GM23338 (cell line): ENCODE data around the gene ZNF214.

ENCODE experiments used
- CREB1 ChIP-seq: fragments of 250-450 bp; sonication (Bioruptor Pico); IDR thresholded peaks from 2 replicates; pipeline ENCODE4 v1.5.0; 2020; ENCODE audit warnings: low read depth, mild to moderate bottlenecking, moderate library complexity
- ETS1 ChIP-seq: IDR thresholded peaks from 2 replicates; pipeline ENCODE4 v1.6.1; 2016; ENCODE audit warnings: antibody characterized with exemption
- EZH2 ChIP-seq: fragments of 200-600 bp; sonication (generic); IDR thresholded peaks from one replicate; pipeline ENCODE4 v1.8.0; 2017; ENCODE audit warnings: antibody characterized with exemption, mild to moderate bottlenecking, low read depth; ENCODE audit not compliant: unreplicated experiment
- EZH2phosphoT487 ChIP-seq: fragments of 200-600 bp; sonication (generic); IDR thresholded peaks from one replicate; pipeline ENCODE4 v1.8.1; 2018; ENCODE audit warnings: antibody characterized with exemption; ENCODE audit not compliant: unreplicated experiment
- JUNB ChIP-seq: IDR thresholded peaks from one replicate; pipeline ENCODE4 v1.6.1; 2016; ENCODE audit warnings: antibody characterized with exemption; ENCODE audit not compliant: unreplicated experiment
- NANOG ChIP-seq: IDR thresholded peaks from 2 replicates; pipeline ENCODE4 v1.6.1; 2016; ENCODE audit warnings: antibody characterized with exemption, borderline replicate concordance
- POLR2AphosphoS5 ChIP-seq: IDR thresholded peaks from 2 replicates; pipeline ENCODE4 v1.6.1; 2016; ENCODE audit warnings: antibody characterized with exemption, low read depth
- REST ChIP-seq: IDR thresholded peaks from one replicate; pipeline ENCODE4 v1.6.1; 2018; ENCODE audit warnings: antibody characterized with exemption; ENCODE audit not compliant: unreplicated experiment
- TF ChIP-seq, protein P1 (sequence below), 2 experiments: fragments of 200-600 bp in 1 of 2; sonication (generic) in 1 of 2; conservative IDR thresholded peaks; 2 replicates each; pipeline versions ENCODE4 v1.5.1 to v1.6.1; 2016 to 2017; ENCODE audit warnings: antibody characterized with exemption in 2 of 2, low read depth in 2 of 2, mild to moderate bottlenecking in 2 of 2, moderate library complexity in 1 of 2
- TF ChIP-seq, protein P2 (sequence below): fragments of 250-450 bp; sonication (Bioruptor Pico); IDR thresholded peaks from 2 replicates; pipeline ENCODE4 v1.5.0; 2020; ENCODE audit warnings: mild to moderate bottlenecking, moderate library complexity

GRCh38 chr11:6986487-6986886 lies 33.7 kb downstream of the ZNF214 start:
- TF ChIP-seq, protein P1, sequence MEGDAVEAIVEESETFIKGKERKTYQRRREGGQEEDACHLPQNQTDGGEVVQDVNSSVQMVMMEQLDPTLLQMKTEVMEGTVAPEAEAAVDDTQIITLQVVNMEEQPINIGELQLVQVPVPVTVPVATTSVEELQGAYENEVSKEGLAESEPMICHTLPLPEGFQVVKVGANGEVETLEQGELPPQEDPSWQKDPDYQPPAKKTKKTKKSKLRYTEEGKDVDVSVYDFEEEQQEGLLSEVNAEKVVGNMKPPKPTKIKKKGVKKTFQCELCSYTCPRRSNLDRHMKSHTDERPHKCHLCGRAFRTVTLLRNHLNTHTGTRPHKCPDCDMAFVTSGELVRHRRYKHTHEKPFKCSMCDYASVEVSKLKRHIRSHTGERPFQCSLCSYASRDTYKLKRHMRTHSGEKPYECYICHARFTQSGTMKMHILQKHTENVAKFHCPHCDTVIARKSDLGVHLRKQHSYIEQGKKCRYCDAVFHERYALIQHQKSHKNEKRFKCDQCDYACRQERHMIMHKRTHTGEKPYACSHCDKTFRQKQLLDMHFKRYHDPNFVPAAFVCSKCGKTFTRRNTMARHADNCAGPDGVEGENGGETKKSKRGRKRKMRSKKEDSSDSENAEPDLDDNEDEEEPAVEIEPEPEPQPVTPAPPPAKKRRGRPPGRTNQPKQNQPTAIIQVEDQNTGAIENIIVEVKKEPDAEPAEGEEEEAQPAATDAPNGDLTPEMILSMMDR (conservative IDR thresholded peaks at IDR 0.05; ENCODE audit: low read depth in 2 of 2) = no peak
- TF ChIP-seq EZH2phosphoT487 (no peak), POLR2AphosphoS5 (no peak), EZH2 (no peak), REST (no peak), CREB1 (CRISPR knock-in tag) (no peak), NANOG (no peak), JUNB (no peak), ETS1 (no peak)
- TF ChIP-seq, protein P2, sequence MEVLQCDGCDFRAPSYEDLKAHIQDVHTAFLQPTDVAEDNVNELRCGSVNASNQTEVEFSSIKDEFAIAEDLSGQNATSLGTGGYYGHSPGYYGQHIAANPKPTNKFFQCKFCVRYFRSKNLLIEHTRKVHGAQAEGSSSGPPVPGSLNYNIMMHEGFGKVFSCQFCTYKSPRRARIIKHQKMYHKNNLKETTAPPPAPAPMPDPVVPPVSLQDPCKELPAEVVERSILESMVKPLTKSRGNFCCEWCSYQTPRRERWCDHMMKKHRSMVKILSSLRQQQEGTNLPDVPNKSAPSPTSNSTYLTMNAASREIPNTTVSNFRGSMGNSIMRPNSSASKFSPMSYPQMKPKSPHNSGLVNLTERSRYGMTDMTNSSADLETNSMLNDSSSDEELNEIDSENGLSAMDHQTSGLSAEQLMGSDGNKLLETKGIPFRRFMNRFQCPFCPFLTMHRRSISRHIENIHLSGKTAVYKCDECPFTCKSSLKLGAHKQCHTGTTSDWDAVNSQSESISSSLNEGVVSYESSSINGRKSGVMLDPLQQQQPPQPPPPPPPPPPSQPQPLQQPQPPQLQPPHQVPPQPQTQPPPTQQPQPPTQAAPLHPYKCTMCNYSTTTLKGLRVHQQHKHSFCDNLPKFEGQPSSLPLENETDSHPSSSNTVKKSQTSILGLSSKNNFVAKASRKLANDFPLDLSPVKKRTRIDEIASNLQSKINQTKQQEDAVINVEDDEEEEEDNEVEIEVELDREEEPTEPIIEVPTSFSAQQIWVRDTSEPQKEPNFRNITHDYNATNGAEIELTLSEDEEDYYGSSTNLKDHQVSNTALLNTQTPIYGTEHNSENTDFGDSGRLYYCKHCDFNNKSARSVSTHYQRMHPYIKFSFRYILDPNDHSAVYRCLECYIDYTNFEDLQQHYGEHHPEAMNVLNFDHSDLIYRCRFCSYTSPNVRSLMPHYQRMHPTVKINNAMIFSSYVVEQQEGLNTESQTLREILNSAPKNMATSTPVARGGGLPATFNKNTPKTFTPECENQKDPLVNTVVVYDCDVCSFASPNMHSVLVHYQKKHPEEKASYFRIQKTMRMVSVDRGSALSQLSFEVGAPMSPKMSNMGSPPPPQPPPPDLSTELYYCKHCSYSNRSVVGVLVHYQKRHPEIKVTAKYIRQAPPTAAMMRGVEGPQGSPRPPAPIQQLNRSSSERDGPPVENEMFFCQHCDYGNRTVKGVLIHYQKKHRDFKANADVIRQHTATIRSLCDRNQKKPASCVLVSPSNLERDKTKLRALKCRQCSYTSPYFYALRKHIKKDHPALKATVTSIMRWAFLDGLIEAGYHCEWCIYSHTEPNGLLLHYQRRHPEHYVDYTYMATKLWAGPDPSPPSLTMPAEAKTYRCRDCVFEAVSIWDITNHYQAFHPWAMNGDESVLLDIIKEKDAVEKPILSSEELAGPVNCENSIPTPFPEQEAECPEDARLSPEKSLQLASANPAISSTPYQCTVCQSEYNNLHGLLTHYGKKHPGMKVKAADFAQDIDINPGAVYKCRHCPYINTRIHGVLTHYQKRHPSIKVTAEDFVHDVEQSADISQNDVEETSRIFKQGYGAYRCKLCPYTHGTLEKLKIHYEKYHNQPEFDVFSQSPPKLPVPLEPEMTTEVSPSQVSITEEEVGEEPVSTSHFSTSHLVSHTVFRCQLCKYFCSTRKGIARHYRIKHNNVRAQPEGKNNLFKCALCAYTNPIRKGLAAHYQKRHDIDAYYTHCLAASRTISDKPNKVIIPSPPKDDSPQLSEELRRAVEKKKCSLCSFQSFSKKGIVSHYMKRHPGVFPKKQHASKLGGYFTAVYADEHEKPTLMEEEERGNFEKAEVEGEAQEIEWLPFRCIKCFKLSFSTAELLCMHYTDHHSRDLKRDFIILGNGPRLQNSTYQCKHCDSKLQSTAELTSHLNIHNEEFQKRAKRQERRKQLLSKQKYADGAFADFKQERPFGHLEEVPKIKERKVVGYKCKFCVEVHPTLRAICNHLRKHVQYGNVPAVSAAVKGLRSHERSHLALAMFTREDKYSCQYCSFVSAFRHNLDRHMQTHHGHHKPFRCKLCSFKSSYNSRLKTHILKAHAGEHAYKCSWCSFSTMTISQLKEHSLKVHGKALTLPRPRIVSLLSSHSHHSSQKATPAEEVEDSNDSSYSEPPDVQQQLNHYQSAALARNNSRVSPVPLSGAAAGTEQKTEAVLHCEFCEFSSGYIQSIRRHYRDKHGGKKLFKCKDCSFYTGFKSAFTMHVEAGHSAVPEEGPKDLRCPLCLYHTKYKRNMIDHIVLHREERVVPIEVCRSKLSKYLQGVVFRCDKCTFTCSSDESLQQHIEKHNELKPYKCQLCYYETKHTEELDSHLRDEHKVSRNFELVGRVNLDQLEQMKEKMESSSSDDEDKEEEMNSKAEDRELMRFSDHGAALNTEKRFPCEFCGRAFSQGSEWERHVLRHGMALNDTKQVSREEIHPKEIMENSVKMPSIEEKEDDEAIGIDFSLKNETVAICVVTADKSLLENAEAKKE (CRISPR knock-in tag) = no peak
